ENCODE data around the gene ETS1.

GRCh38 chr11:128528294-128528693, 59.1 kb downstream of the ETS1 start:
- TF ChIP-seq CTCF (IDR thresholded peaks at IDR 0.05) (no peak), POLR2A (IDR thresholded peaks at IDR 0.05; ENCODE audit: low read depth) (no peak)
